HEK293 (cell line): ENCODE data around the gene ADGRL1.

Experiments
- EGR2 ChIP-seq: fragments of 450-650 bp; formaldehyde crosslinking; IDR thresholded peaks from 2 replicates; pipeline ENCODE4 v1.5.1; 2016; ENCODE audit warnings: low read depth, missing biosample characterization, missing genetic modification characterization
- HOXD13 ChIP-seq: sonication (generic); formaldehyde crosslinking; IDR thresholded peaks from 2 replicates; pipeline ENCODE4 v1.8.0; 2022; ENCODE audit warnings: missing genetic modification reagents, borderline replicate concordance
- MYNN ChIP-seq: fragments of 450-650 bp; formaldehyde crosslinking; IDR thresholded peaks from 2 replicates; pipeline ENCODE4 v1.5.1; 2016; ENCODE audit warnings: missing biosample characterization, missing genetic modification characterization, borderline replicate concordance
- MZF1 ChIP-seq: fragments of 450-650 bp; formaldehyde crosslinking; IDR thresholded peaks from 2 replicates; pipeline ENCODE4 v1.5.1; 2017; ENCODE audit warnings: missing biosample characterization, missing genetic modification characterization, borderline replicate concordance
- OSR2 ChIP-seq: fragments of 450-650 bp; formaldehyde crosslinking; IDR thresholded peaks from 2 replicates; pipeline ENCODE4 v1.5.1; 2016; ENCODE audit warnings: missing biosample characterization, missing genetic modification characterization
- REPIN1 ChIP-seq: fragments of 450-650 bp; formaldehyde crosslinking; IDR thresholded peaks from 2 replicates; pipeline ENCODE4 v1.5.1; 2017; ENCODE audit warnings: missing biosample characterization, missing genetic modification characterization, low read depth
- WT1 ChIP-seq: fragments of 450-650 bp; formaldehyde crosslinking; IDR thresholded peaks from 2 replicates; pipeline ENCODE4 v1.5.1; 2016; ENCODE audit warnings: missing biosample characterization, missing genetic modification characterization
- ZBTB20 ChIP-seq: fragments of 450-650 bp; formaldehyde crosslinking; IDR thresholded peaks from 2 replicates; pipeline ENCODE4 v1.5.1; 2016; ENCODE audit warnings: missing biosample characterization, missing genetic modification characterization
- ZFP3 ChIP-seq: fragments of 450-650 bp; formaldehyde crosslinking; IDR thresholded peaks from 2 replicates; pipeline ENCODE4 v1.5.1; 2016; ENCODE audit warnings: low read depth, missing biosample characterization, missing genetic modification characterization
- ZFP69B ChIP-seq: fragments of 450-650 bp; formaldehyde crosslinking; IDR thresholded peaks from 2 replicates; pipeline ENCODE4 v1.5.1; 2016; ENCODE audit warnings: missing biosample characterization, missing genetic modification characterization
- ZNF10 ChIP-seq: fragments of 450-650 bp; formaldehyde crosslinking; IDR thresholded peaks from 2 replicates; pipeline ENCODE4 v1.5.1; 2017; ENCODE audit warnings: missing biosample characterization, missing genetic modification characterization
- ZNF112 ChIP-seq: fragments of 450-650 bp; formaldehyde crosslinking; IDR thresholded peaks from 2 replicates; pipeline ENCODE4 v1.5.0; 2017; ENCODE audit warnings: missing biosample characterization, missing genetic modification characterization
- ZNF239 ChIP-seq: fragments of 450-650 bp; formaldehyde crosslinking; IDR thresholded peaks from 2 replicates; pipeline ENCODE4 v1.5.1; 2016; ENCODE audit warnings: missing biosample characterization, missing genetic modification characterization
- ZNF248 ChIP-seq: fragments of 450-650 bp; formaldehyde crosslinking; IDR thresholded peaks from 2 replicates; pipeline ENCODE4 v1.5.1; 2017; ENCODE audit warnings: missing biosample characterization, missing genetic modification characterization
- ZNF292 ChIP-seq: fragments of 450-650 bp; formaldehyde crosslinking; IDR thresholded peaks from 2 replicates; pipeline ENCODE4 v1.5.1; 2016; ENCODE audit warnings: low read depth, missing biosample characterization, missing genetic modification characterization, borderline replicate concordance
- ZNF311 ChIP-seq: fragments of 450-650 bp; formaldehyde crosslinking; IDR thresholded peaks from 2 replicates; pipeline ENCODE4 v1.5.1; 2017; ENCODE audit warnings: missing biosample characterization, missing genetic modification characterization, borderline replicate concordance
- ZNF423 ChIP-seq: fragments of 450-650 bp; formaldehyde crosslinking; IDR thresholded peaks from 2 replicates; pipeline ENCODE4 v1.5.1; 2016; ENCODE audit warnings: missing biosample characterization, missing genetic modification characterization
- ZNF426 ChIP-seq: fragments of 450-650 bp; formaldehyde crosslinking; IDR thresholded peaks from 2 replicates; pipeline ENCODE4 v1.5.1; 2017; ENCODE audit warnings: missing biosample characterization, missing genetic modification characterization, mild to moderate bottlenecking, inconsistent platforms, moderate library complexity
- ZNF544 ChIP-seq: fragments of 450-650 bp; formaldehyde crosslinking; IDR thresholded peaks from 2 replicates; pipeline ENCODE4 v1.5.0; 2017; ENCODE audit warnings: missing biosample characterization, missing genetic modification characterization
- ZNF555 ChIP-seq: fragments of 450-650 bp; formaldehyde crosslinking; conservative IDR thresholded peaks from 2 replicates; pipeline ENCODE4 v1.5.1; 2017; ENCODE audit warnings: missing biosample characterization, mild to moderate bottlenecking, missing genetic modification characterization, inconsistent platforms
- ZNF660 ChIP-seq: fragments of 450-650 bp; IDR thresholded peaks from 2 replicates; pipeline ENCODE4 v1.5.1; 2018; ENCODE audit warnings: missing biosample characterization, mild to moderate bottlenecking, missing genetic modification characterization
- ZNF768 ChIP-seq: fragments of 450-650 bp; formaldehyde crosslinking; IDR thresholded peaks from 2 replicates; pipeline ENCODE4 v1.5.1; 2018; ENCODE audit warnings: missing biosample characterization, mild to moderate bottlenecking, missing genetic modification characterization
- ZNF830 ChIP-seq: fragments of 450-650 bp; IDR thresholded peaks from 2 replicates; pipeline ENCODE4 v1.5.0; 2018; ENCODE audit warnings: missing biosample characterization, missing genetic modification characterization, low read depth, mild to moderate bottlenecking, moderate library complexity
- ZSCAN30 ChIP-seq: fragments of 450-650 bp; IDR thresholded peaks from 2 replicates; pipeline ENCODE4 v1.5.1; 2018; ENCODE audit warnings: missing biosample characterization, mild to moderate bottlenecking, missing genetic modification characterization, moderate library complexity
- TF ChIP-seq, protein P1 (sequence below): fragments of 450-650 bp; formaldehyde crosslinking; IDR thresholded peaks from 2 replicates; pipeline ENCODE4 v1.5.1; 2016; ENCODE audit warnings: missing biosample characterization, missing genetic modification characterization
- TF ChIP-seq, protein P2 (sequence below): fragments of 450-650 bp; formaldehyde crosslinking; IDR thresholded peaks from 2 replicates; pipeline ENCODE4 v1.5.1; 2016; ENCODE audit warnings: missing biosample characterization, missing genetic modification characterization
- TF ChIP-seq, protein P3 (sequence below): fragments of 450-650 bp; formaldehyde crosslinking; IDR thresholded peaks from 2 replicates; pipeline ENCODE4 v1.5.1; 2016; ENCODE audit warnings: missing biosample characterization, missing genetic modification characterization, low read depth
- TF ChIP-seq, protein P4 (sequence below): fragments of 450-650 bp; formaldehyde crosslinking; IDR thresholded peaks from 2 replicates; pipeline ENCODE4 v1.5.1; 2016; ENCODE audit warnings: missing biosample characterization, missing genetic modification characterization
- TF ChIP-seq, protein P5 (sequence below): sonication (generic); formaldehyde crosslinking; IDR thresholded peaks from 2 replicates; pipeline ENCODE4 v1.8.1; 2022; ENCODE audit warnings: mild to moderate bottlenecking, moderate library complexity, missing genetic modification reagents
- TF ChIP-seq, protein P6 (sequence below): fragments of 450-650 bp; formaldehyde crosslinking; IDR thresholded peaks from 2 replicates; pipeline ENCODE4 v1.5.1; 2016; ENCODE audit warnings: missing biosample characterization, missing genetic modification characterization

Gene ADGRL1

DNA sequence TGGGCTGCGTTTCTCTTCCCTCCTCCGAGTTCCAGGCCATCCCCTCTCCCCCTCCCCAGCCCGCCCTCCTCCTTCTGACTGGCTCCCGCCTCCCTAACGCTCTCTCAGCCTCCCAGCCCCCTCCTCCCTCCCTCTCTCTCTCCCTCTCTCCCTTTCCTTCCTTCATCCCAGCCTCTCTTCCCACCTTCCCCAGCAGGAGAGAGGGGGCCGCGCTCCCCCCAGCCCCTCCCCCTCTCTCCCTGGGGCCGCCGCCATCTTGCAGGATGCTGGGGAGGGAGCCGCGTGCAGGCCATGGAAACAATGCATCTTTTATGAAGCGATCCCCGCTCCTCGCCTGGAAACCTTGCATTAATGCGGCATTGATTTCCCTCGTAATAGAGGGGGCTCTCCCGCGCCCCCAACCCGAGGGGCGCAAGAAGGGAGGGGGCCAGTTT lies 42.6 kb upstream of the ADGRL1 start (continued):
- no peak for TF ChIP-seq ZNF426 (tag by site-specific recombination)
- TF ChIP-seq, protein P1, sequence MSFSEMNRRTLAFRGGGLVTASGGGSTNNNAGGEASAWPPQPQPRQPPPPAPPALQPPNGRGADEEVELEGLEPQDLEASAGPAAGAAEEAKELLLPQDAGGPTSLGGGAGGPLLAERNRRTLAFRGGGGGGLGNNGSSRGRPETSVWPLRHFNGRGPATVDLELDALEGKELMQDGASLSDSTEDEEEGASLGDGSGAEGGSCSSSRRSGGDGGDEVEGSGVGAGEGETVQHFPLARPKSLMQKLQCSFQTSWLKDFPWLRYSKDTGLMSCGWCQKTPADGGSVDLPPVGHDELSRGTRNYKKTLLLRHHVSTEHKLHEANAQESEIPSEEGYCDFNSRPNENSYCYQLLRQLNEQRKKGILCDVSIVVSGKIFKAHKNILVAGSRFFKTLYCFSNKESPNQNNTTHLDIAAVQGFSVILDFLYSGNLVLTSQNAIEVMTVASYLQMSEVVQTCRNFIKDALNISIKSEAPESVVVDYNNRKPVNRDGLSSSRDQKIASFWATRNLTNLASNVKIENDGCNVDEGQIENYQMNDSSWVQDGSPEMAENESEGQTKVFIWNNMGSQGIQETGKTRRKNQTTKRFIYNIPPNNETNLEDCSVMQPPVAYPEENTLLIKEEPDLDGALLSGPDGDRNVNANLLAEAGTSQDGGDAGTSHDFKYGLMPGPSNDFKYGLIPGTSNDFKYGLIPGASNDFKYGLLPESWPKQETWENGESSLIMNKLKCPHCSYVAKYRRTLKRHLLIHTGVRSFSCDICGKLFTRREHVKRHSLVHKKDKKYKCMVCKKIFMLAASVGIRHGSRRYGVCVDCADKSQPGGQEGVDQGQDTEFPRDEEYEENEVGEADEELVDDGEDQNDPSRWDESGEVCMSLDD (tag by site-specific recombination) = peak; percentile 66
- TF ChIP-seq OSR2 = no peak
- TF ChIP-seq ZFP69B (tag by site-specific recombination) = no peak
- TF ChIP-seq ZNF423 (tag by site-specific recombination) = peak; percentile 56; the same call in 1 of the 2 replicates
- no peak for TF ChIP-seq REPIN1
- no peak for TF ChIP-seq ZNF248
- TF ChIP-seq ZNF10 = no peak
- no peak for TF ChIP-seq ZNF830
- no peak for TF ChIP-seq ZSCAN30 (tag by site-specific recombination)
- no peak for TF ChIP-seq ZBTB20 (tag by site-specific recombination)
- no peak for TF ChIP-seq ZNF239
- TF ChIP-seq ZNF768 (tag by site-specific recombination) = no peak
- TF ChIP-seq, protein P2, sequence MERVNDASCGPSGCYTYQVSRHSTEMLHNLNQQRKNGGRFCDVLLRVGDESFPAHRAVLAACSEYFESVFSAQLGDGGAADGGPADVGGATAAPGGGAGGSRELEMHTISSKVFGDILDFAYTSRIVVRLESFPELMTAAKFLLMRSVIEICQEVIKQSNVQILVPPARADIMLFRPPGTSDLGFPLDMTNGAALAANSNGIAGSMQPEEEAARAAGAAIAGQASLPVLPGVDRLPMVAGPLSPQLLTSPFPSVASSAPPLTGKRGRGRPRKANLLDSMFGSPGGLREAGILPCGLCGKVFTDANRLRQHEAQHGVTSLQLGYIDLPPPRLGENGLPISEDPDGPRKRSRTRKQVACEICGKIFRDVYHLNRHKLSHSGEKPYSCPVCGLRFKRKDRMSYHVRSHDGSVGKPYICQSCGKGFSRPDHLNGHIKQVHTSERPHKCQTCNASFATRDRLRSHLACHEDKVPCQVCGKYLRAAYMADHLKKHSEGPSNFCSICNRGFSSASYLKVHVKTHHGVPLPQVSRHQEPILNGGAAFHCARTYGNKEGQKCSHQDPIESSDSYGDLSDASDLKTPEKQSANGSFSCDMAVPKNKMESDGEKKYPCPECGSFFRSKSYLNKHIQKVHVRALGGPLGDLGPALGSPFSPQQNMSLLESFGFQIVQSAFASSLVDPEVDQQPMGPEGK = peak; percentile 91
- peak; percentile 53 for TF ChIP-seq WT1 (tag by site-specific recombination)
- no peak for TF ChIP-seq ZNF544 (tag by site-specific recombination)
- TF ChIP-seq, protein P3, sequence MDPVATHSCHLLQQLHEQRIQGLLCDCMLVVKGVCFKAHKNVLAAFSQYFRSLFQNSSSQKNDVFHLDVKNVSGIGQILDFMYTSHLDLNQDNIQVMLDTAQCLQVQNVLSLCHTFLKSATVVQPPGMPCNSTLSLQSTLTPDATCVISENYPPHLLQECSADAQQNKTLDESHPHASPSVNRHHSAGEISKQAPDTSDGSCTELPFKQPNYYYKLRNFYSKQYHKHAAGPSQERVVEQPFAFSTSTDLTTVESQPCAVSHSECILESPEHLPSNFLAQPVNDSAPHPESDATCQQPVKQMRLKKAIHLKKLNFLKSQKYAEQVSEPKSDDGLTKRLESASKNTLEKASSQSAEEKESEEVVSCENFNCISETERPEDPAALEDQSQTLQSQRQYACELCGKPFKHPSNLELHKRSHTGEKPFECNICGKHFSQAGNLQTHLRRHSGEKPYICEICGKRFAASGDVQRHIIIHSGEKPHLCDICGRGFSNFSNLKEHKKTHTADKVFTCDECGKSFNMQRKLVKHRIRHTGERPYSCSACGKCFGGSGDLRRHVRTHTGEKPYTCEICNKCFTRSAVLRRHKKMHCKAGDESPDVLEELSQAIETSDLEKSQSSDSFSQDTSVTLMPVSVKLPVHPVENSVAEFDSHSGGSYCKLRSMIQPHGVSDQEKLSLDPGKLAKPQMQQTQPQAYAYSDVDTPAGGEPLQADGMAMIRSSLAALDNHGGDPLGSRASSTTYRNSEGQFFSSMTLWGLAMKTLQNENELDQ (tag by site-specific recombination) = no peak
- no peak for TF ChIP-seq ZNF555
- TF ChIP-seq ZFP3 = no peak
- no peak for TF ChIP-seq ZNF112 (tag by site-specific recombination)
- no peak for TF ChIP-seq HOXD13 (CRISPR knock-in tag)
- TF ChIP-seq, protein P4, sequence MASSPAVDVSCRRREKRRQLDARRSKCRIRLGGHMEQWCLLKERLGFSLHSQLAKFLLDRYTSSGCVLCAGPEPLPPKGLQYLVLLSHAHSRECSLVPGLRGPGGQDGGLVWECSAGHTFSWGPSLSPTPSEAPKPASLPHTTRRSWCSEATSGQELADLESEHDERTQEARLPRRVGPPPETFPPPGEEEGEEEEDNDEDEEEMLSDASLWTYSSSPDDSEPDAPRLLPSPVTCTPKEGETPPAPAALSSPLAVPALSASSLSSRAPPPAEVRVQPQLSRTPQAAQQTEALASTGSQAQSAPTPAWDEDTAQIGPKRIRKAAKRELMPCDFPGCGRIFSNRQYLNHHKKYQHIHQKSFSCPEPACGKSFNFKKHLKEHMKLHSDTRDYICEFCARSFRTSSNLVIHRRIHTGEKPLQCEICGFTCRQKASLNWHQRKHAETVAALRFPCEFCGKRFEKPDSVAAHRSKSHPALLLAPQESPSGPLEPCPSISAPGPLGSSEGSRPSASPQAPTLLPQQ (tag by site-specific recombination) = no peak
- TF ChIP-seq ZNF660 (tag by site-specific recombination) = no peak
- peak; percentile 71 for TF ChIP-seq EGR2 (tag by site-specific recombination)
- TF ChIP-seq MYNN (tag by site-specific recombination) = no peak
- TF ChIP-seq MZF1 = no peak
- no peak for TF ChIP-seq ZNF311 (tag by site-specific recombination)
- TF ChIP-seq, protein P5, sequence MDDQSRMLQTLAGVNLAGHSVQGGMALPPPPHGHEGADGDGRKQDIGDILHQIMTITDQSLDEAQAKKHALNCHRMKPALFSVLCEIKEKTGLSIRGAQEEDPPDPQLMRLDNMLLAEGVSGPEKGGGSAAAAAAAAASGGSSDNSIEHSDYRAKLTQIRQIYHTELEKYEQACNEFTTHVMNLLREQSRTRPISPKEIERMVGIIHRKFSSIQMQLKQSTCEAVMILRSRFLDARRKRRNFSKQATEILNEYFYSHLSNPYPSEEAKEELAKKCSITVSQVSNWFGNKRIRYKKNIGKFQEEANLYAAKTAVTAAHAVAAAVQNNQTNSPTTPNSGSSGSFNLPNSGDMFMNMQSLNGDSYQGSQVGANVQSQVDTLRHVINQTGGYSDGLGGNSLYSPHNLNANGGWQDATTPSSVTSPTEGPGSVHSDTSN (CRISPR knock-in tag) = no peak
- TF ChIP-seq ZNF292 (tag by site-specific recombination) = no peak
- TF ChIP-seq, protein P6, sequence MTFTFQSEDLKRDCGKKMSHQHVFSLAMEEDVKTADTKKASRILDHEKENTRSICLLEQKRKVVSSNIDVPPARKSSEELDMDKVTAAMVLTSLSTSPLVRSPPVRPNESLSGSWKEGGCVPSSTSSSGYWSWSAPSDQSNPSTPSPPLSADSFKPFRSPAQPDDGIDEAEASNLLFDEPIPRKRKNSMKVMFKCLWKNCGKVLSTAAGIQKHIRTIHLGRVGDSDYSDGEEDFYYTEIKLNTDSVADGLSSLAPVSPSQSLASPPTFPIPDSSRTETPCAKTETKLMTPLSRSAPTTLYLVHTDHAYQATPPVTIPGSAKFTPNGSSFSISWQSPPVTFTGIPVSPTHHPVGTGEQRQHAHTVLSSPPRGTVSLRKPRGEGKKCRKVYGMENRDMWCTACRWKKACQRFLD = no peak
